Measurements from ENCODE around the gene HECTD1. TPM values are rescaled to one million over a fixed set of nuclear protein-coding genes. Genes with fewer than 3 reads are reported as not detected.
"Not testable (repeated sequence)": the region's sequence is repeated elsewhere in the genome, so short reads cannot be mapped to it uniquely, and the experiment has no call there.

Gene HECTD1
- total RNA-seq, 2 donors from 2014 or later: 170 to 181 TPM

DNA sequence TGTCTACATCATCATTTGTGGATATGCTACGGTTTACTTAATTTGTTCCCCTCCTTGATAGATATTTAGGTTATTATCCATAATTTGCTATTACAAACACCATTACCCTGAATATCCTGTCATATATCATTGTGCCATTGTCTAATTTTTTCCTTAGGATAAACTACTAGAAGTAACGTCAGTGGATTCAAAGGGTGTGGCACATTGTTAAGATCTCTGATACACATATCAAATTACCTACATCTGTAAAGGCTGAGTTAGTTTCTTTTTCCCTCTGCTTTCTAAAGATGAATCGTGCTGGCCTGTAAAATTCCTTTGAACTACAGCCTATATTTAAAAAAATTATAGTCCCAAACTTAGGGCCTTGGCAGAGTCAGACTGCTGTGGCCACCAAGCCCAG, 127.5 kb downstream of the HECTD1 start:
- Mint-ChIP-seq H3K4me1 (peaks cover 4% of the 10 kb centered on the region), H3K27ac (no peak overlapping the region), H3K4me3 (no peak overlapping the region), H3K36me3 (ENCODE audit: low read depth) (peaks cover 1% of the 10 kb centered on the region), H3K27me3 (no peaks in the 10 kb centered on the region)
- H3K9me3 ChIP-seq (ENCODE audit: control insufficient read depth, low read length, poor library complexity, severe bottlenecking): no peaks in the 10 kb centered on the region
- ATAC-seq: no peak
- no peak for DNase-seq

GRCh38 chr14:31078766-31079165, 128.8 kb downstream of the HECTD1 start:
- H3K27ac Mint-ChIP-seq: no peak overlapping the region
- H3K36me3 Mint-ChIP-seq (ENCODE audit: low read depth): peaks cover 2% of the 10 kb centered on the region

GRCh38 chr14:31075144-31075543, 132.4 kb downstream of the HECTD1 start:
- DNase-seq (no peak), ATAC-seq (no peak)
- Mint-ChIP-seq H3K4me3 (no peak overlapping the region), H3K27me3 (no peaks in the 10 kb centered on the region), H3K4me1 (no peaks in the 10 kb centered on the region), H3K27ac (no peak overlapping the region), H3K36me3 (ENCODE audit: low read depth) (peaks cover 2% of the 10 kb centered on the region)
- H3K9me3 ChIP-seq (ENCODE audit: control insufficient read depth, low read length, poor library complexity, severe bottlenecking): no peaks in the 10 kb centered on the region

More at GRCh38 chr14:31078766-31079165, 128.8 kb downstream of the HECTD1 start:
- DNase-seq: no peak
- H3K4me3 Mint-ChIP-seq: no peak overlapping the region
- H3K27me3 Mint-ChIP-seq: no peaks in the 10 kb centered on the region
- H3K4me1 Mint-ChIP-seq: peaks cover 4% of the 10 kb centered on the region
- no peaks in the 10 kb centered on the region for H3K9me3 ChIP-seq (ENCODE audit: control insufficient read depth, low read length, poor library complexity, severe bottlenecking)
- no peak for ATAC-seq

DNA sequence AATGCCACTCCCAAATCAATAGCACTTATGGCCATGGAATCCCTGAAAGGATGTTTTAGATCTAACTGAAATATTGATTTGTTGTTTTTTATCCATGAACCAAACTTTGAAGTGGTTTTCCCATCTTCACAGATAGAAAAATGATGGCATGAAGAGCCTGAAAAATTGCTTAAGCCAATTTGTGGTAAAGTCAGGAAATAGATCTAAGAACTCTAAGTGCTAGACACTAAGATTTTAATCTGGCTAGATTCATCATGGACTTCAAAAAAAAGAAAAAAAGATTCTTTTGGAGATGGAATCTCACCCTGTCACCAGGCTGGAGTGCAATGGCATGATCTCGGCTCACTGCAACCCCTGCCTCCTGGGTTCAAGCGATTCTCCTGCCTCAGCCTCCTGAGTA, 136.4 kb downstream of the HECTD1 start:
- ATAC-seq (no peak), DNase-seq (no peak)
- Mint-ChIP-seq H3K27ac (no peak overlapping the region), H3K36me3 (ENCODE audit: low read depth) (peaks cover 2% of the 10 kb centered on the region), H3K4me3 (no peak overlapping the region), H3K4me1 (no peaks in the 10 kb centered on the region), H3K27me3 (no peaks in the 10 kb centered on the region)
- no peaks in the 10 kb centered on the region for H3K9me3 ChIP-seq (ENCODE audit: control insufficient read depth, low read length, poor library complexity, severe bottlenecking)

- H3K9me3 ChIP-seq (ENCODE audit: control insufficient read depth, low read length, poor library complexity, severe bottlenecking): no peaks in the 10 kb centered on the region
- no peak overlapping the region for H3K4me3 Mint-ChIP-seq
- H3K27ac Mint-ChIP-seq: no peak overlapping the region
- DNase-seq (no peak), ATAC-seq (no peak)
- no peaks in the 10 kb centered on the region for H3K27me3 Mint-ChIP-seq
- no peaks in the 10 kb centered on the region for H3K4me1 Mint-ChIP-seq
- peaks cover 2% of the 10 kb centered on the region for H3K36me3 Mint-ChIP-seq (ENCODE audit: low read depth)
Measured at GRCh38 chr14:31070431-31070830, 137.2 kb downstream of the HECTD1 start.

GRCh38 chr14:31069343-31069742, 138.2 kb downstream of the HECTD1 start:
- no peak overlapping the region for H3K4me3 Mint-ChIP-seq
- H3K27ac Mint-ChIP-seq: no peak overlapping the region
- no peaks in the 10 kb centered on the region for H3K27me3 Mint-ChIP-seq
- H3K36me3 Mint-ChIP-seq (ENCODE audit: low read depth): no peaks in the 10 kb centered on the region
- H3K4me1 Mint-ChIP-seq: no peaks in the 10 kb centered on the region
- no peak for DNase-seq
- ATAC-seq: no peak
- no peaks in the 10 kb centered on the region for H3K9me3 ChIP-seq (ENCODE audit: control insufficient read depth, low read length, poor library complexity, severe bottlenecking)

GRCh38 chr14:31068235-31068634, 139.4 kb downstream of the HECTD1 start:
- H3K4me3 Mint-ChIP-seq: no peak overlapping the region
- no peak overlapping the region for H3K27ac Mint-ChIP-seq
- no peak for DNase-seq
- H3K27me3 Mint-ChIP-seq: no peaks in the 10 kb centered on the region
- no peaks in the 10 kb centered on the region for H3K36me3 Mint-ChIP-seq (ENCODE audit: low read depth)
- H3K9me3 ChIP-seq (ENCODE audit: control insufficient read depth, low read length, poor library complexity, severe bottlenecking): no peaks in the 10 kb centered on the region
- no peak for ATAC-seq
- H3K4me1 Mint-ChIP-seq: no peaks in the 10 kb centered on the region

- H3K4me3 Mint-ChIP-seq; H3K36me3 Mint-ChIP-seq (ENCODE audit: low read depth); ATAC-seq; H3K27me3 Mint-ChIP-seq; DNase-seq; H3K27ac Mint-ChIP-seq; H3K9me3 ChIP-seq (ENCODE audit: control insufficient read depth, low read length, poor library complexity, severe bottlenecking): not testable (repeated sequence)
- H3K4me1 Mint-ChIP-seq: peaks cover 11% of the 10 kb centered on the region
Measured at GRCh38 chr14:31062908-31063307, 144.7 kb downstream of the HECTD1 start.

- DNase-seq (no peak), ATAC-seq (no peak)
- Mint-ChIP-seq H3K27ac (no peak overlapping the region), H3K27me3 (no peaks in the 10 kb centered on the region), H3K4me3 (no peak overlapping the region), H3K4me1 (peaks cover 11% of the 10 kb centered on the region), H3K36me3 (ENCODE audit: low read depth) (no peaks in the 10 kb centered on the region)
- no peaks in the 10 kb centered on the region for H3K9me3 ChIP-seq (ENCODE audit: control insufficient read depth, low read length, poor library complexity, severe bottlenecking)
Measured at GRCh38 chr14:31060253-31060875, 147.2 kb downstream of the HECTD1 start.

- H3K27ac Mint-ChIP-seq: peak overlapping the region; percentile 51
Measured at GRCh38 chr14:31059152-31059924, 148.3 kb downstream of the HECTD1 start.

DNA sequence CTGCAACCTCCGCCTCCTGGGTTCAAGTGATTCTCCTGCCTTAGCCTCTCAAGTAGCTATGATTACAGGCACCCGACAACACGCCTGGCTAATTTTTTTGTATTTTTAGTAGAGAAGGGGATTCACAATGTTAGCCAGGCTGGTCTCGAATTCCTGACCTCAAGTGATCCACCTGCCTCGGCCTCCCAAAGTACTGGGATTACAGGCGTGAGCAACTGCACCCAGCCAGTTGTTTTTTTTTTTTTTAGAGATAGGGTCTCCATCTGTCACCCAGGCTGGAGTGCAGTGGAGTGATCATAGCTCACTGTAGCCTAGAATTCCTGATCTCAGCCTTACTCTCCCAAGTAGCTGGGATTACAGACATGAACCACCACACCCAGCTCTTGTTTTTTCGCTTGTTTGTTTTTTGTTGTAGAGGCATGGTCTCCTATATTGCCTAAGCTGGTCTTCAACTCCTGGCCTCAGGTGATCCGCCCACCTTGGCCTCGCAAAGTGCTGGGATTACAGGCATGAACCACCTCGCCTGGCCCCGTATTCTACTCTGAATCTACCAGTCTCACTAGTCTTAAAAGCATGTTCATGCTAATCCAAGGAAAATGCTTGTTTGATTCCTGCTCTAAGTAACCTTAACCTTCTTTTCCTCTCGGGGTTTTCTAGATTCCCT, 149.8 kb downstream of the HECTD1 start:
- H3K27me3 Mint-ChIP-seq: no peaks in the 10 kb centered on the region
- no peak overlapping the region for H3K27ac Mint-ChIP-seq
- DNase-seq: no peak
- H3K36me3 Mint-ChIP-seq (ENCODE audit: low read depth): no peaks in the 10 kb centered on the region
- H3K4me1 Mint-ChIP-seq: peaks cover 13% of the 10 kb centered on the region
- ATAC-seq: no peak
- H3K9me3 ChIP-seq (ENCODE audit: control insufficient read depth, low read length, poor library complexity, severe bottlenecking): no peaks in the 10 kb centered on the region
- H3K4me3 Mint-ChIP-seq: no peak overlapping the region

More at GRCh38 chr14:31059152-31059924, 148.3 kb downstream of the HECTD1 start:
- H3K27me3 Mint-ChIP-seq: no peaks in the 10 kb centered on the region
- H3K4me3 Mint-ChIP-seq: no peak overlapping the region
- ATAC-seq (no peak), DNase-seq (no peak)
- H3K4me1 Mint-ChIP-seq: peaks cover 11% of the 10 kb centered on the region
- H3K9me3 ChIP-seq (ENCODE audit: control insufficient read depth, low read length, poor library complexity, severe bottlenecking): no peaks in the 10 kb centered on the region
- H3K36me3 Mint-ChIP-seq (ENCODE audit: low read depth): no peaks in the 10 kb centered on the region

DNA sequence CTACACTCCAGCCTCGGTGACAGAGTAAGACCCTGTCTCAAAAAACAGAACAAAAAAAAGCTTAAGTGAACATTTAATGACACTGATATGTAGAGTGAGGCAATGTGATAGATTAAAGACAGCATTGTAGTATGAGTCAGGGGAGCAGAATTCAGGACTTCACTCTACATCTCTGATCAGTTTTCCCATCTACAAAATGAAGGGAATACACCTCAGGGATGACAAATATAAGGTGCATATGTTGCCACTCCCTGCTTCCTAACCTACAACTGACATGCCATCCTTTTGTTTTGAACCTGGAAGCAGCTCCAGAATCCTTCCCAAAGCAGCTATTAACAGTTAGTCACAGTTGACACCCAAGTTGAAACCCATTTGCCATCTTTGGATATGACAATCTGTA, 150.6 kb downstream of the HECTD1 start:
- no peak for DNase-seq
- no peaks in the 10 kb centered on the region for H3K9me3 ChIP-seq (ENCODE audit: control insufficient read depth, low read length, poor library complexity, severe bottlenecking)
- Mint-ChIP-seq H3K27me3 (no peaks in the 10 kb centered on the region), H3K4me3 (no peak overlapping the region), H3K36me3 (ENCODE audit: low read depth) (no peaks in the 10 kb centered on the region), H3K27ac (no peak overlapping the region), H3K4me1 (peaks cover 13% of the 10 kb centered on the region)
- ATAC-seq: no peak

GRCh38 chr14:31052905-31053586, 154.5 kb downstream of the HECTD1 start:
- not testable (repeated sequence) for H3K27ac Mint-ChIP-seq; H3K4me3 Mint-ChIP-seq; H3K9me3 ChIP-seq (ENCODE audit: control insufficient read depth, low read length, poor library complexity, severe bottlenecking); DNase-seq; H3K27me3 Mint-ChIP-seq; ATAC-seq; H3K4me1 Mint-ChIP-seq; H3K36me3 Mint-ChIP-seq (ENCODE audit: low read depth)
